HCT116 (cell line): ENCODE measurements around the gene C9orf85. TPM values are rescaled to one million over a fixed set of nuclear protein-coding genes. Genes with fewer than 3 reads are reported as not detected.

Source experiments
- total RNA-seq: library from RNA; stranded (reverse); gene quantifications from one replicate; pipeline ENCODE4 v1.2.1, GENCODE V29; 2021; ENCODE audit not compliant: unreplicated experiment

C9orf85 gene
- total RNA-seq, 1 experiment from 2014 or later = 12.4 TPM

Other genes starting within 250 kb of the C9orf85 start
- gene CEMIP2, start 143.1 kb upstream of the C9orf85 start, total RNA-seq = 14.3 TPM
- 17.0 TPM for gene ABHD17B, start 446 bp upstream of the C9orf85 start, total RNA-seq
- gene C9orf57, start 149.0 kb downstream of the C9orf85 start, total RNA-seq = not detected
- gene GDA, start 237.8 kb downstream of the C9orf85 start, total RNA-seq = 49.4 TPM